Measurements from ENCODE around the gene HIRA.

- TF ChIP-seq CTCF (IDR thresholded peaks at IDR 0.05), result no peak
- TF ChIP-seq REST (IDR thresholded peaks at IDR 0.05; ENCODE audit: insufficient read depth in 1 of 2, low read depth in 2 of 2, low read length in 1 of 2), result no peak
- no peak for TF ChIP-seq TCF7L2 (IDR thresholded peaks at IDR 0.05; ENCODE audit: low read depth, low read length)
- no peak for TF ChIP-seq SIN3A (IDR thresholded peaks at IDR 0.05; ENCODE audit: borderline replicate concordance, insufficient read depth, low read depth, low read length)
Measured at GRCh38 chr22:19407649-19408606, 23.6 kb downstream of the HIRA start.
